Keratinocyte (primary cell): ENCODE measurements around the gene ORC2. TPM values are rescaled to one million over a fixed set of nuclear protein-coding genes. Genes with fewer than 3 reads are reported as not detected.

Experiments used
- DNase-seq: peaks from one replicate; pipeline ENCODE4 v3.0.0-alpha.2; 2011; ENCODE audit warnings: low read depth, missing footprints, low spot score
- FAIRE-seq: peaks from 2 replicates; lab custom pipeline; 2011; peaks lifted over from hg19 to GRCh38; lab: Jason Lieb, UNC
- H2AFZ ChIP-seq: 2 replicates; pipeline ENCODE4 v1.6.0; 2012; ENCODE audit warnings: low read length, control low read depth, inconsistent platforms; ENCODE audit not compliant: control insufficient read depth
- H3K27ac ChIP-seq: 2 replicates; pipeline ENCODE4 v1.5.1; 2011; ENCODE audit warnings: low read length; ENCODE audit not compliant: control insufficient read depth, insufficient read depth
- H3K27me3 ChIP-seq: 3 replicates; pipeline ENCODE4 v1.6.0; 2011; ENCODE audit warnings: low read length; ENCODE audit not compliant: control insufficient read depth, insufficient read depth; ENCODE audit errors: extremely low read depth
- H3K36me3 ChIP-seq, 2 experiments: 2 replicates in 1 of 2; 3 replicates in 1 of 2; pipeline ENCODE4 v1.5.1; 2011; ENCODE audit warnings: low read length in 2 of 2, mild to moderate bottlenecking in 1 of 2; ENCODE audit not compliant: control insufficient read depth in 2 of 2, insufficient read depth in 2 of 2; ENCODE audit errors: extremely low read depth in 1 of 2
- H3K4me1 ChIP-seq: 3 replicates; pipeline ENCODE4 v1.5.1; 2011; ENCODE audit warnings: low read length; ENCODE audit not compliant: control insufficient read depth, insufficient read depth; ENCODE audit errors: extremely low read depth
- H3K4me2 ChIP-seq: 3 replicates; pipeline ENCODE4 v1.6.0; 2011; ENCODE audit warnings: low read depth, low read length; ENCODE audit not compliant: control insufficient read depth, insufficient read depth; ENCODE audit errors: extremely low read depth
- H3K4me3 ChIP-seq, 3 experiments: fragments of 200-600 bp in 1 of 3; sonication (generic) in 1 of 3; 2 replicates in 2 of 3; 3 replicates in 1 of 3; pipeline ENCODE4 v1.5.1; 2011 to 2016; ENCODE audit warnings: low read length in 3 of 3, mild to moderate bottlenecking in 3 of 3, control low read depth in 2 of 3, inconsistent platforms in 1 of 3, low read depth in 1 of 3, mixed read lengths in 1 of 3, mixed run types in 1 of 3, moderate library complexity in 1 of 3; ENCODE audit not compliant: control insufficient read depth in 2 of 3, insufficient read depth in 2 of 3; ENCODE audit errors: extremely low read depth in 1 of 3
- H3K79me2 ChIP-seq: 2 replicates; pipeline ENCODE4 v1.6.0; 2012; ENCODE audit warnings: low read length; ENCODE audit not compliant: control insufficient read depth, insufficient read depth
- H3K9ac ChIP-seq: 3 replicates; pipeline ENCODE4 v1.6.0; 2011; ENCODE audit warnings: low read length; ENCODE audit not compliant: control insufficient read depth, insufficient read depth; ENCODE audit errors: extremely low read depth
- H3K9me1 ChIP-seq: 3 replicates; pipeline ENCODE4 v1.6.0; 2011; ENCODE audit warnings: low read length; ENCODE audit not compliant: control insufficient read depth, insufficient read depth; ENCODE audit errors: extremely low read depth
- H3K9me3 ChIP-seq: 2 replicates; pipeline ENCODE4 v1.5.1; 2012; ENCODE audit warnings: low read depth, low read length; ENCODE audit not compliant: control insufficient read depth
- H4K20me1 ChIP-seq: 3 replicates; pipeline ENCODE4 v1.6.0; 2011; ENCODE audit warnings: low read length; ENCODE audit not compliant: control insufficient read depth, insufficient read depth; ENCODE audit errors: extremely low read depth
- CTCF ChIP-seq, 3 experiments: IDR thresholded peaks in 1 of 3; conservative IDR thresholded peaks in 1 of 3; optimal IDR thresholded peaks in 1 of 3; 2 replicates in 2 of 3; 3 replicates in 1 of 3; pipeline versions ENCODE3 to v1.5.1; 2011; ENCODE audit warnings: low read length in 3 of 3, mild to moderate bottlenecking in 3 of 3, moderate library complexity in 2 of 3, control low read depth in 1 of 3, inconsistent platforms in 1 of 3; ENCODE audit not compliant: insufficient read depth in 2 of 3; ENCODE audit errors: extremely low read depth in 1 of 3
- EZH2 ChIP-seq: IDR thresholded peaks from one replicate; pipeline ENCODE4 v1.6.1; 2012; ENCODE audit warnings: inconsistent platforms, mild to moderate bottlenecking, low read length, moderate library complexity
- dilution Hi-C: fragments of 300-500 bp; cut with MboI; formaldehyde crosslinking; loops from one replicate; pipeline ENCODE4 v1.7.0; 2020; ENCODE audit warnings: low sequenced_read_pairs; ENCODE audit not compliant: extremely low pct_ligation_motif_present
- polyA plus RNA-seq, 5 experiments: library from polyadenylated mRNA; depleted of rRNA in 3 of 5; stranded (reverse) in 3 of 5; stranded (forward) in 1 of 5; unstranded in 1 of 5; fragments of >200 nt; gene quantifications; 1 replicate in 1 of 5; 2 replicates in 3 of 5; 3 replicates in 1 of 5; pipeline versions ENCODE4 v1.2.1 to v1.2.3, GENCODE V29; 2011 to 2012; ENCODE audit warnings: missing spikeins in 2 of 5, low read depth in 1 of 5, low replicate concordance in 1 of 5

The ORC2 gene
- polyA plus RNA-seq, 1 donor (not counting 4 experiments of a cell fraction or from before 2014, with no cell fraction given) = 13.5 TPM

- no peak overlapping the region for H3K27ac ChIP-seq
- H3K9ac ChIP-seq = no peak overlapping the region
- H2AFZ ChIP-seq = no peak overlapping the region
- FAIRE-seq (no peak), DNase-seq (no peak)
- no peaks in the 10 kb centered on the region for H4K20me1 ChIP-seq
- no peaks in the 10 kb centered on the region for H3K27me3 ChIP-seq
- TF ChIP-seq EZH2 (no peak), CTCF (optimal IDR thresholded peaks at IDR 0.05 in 1 of 3, IDR thresholded peaks at IDR 0.05 in 1 of 3, conservative IDR thresholded peaks at IDR 0.05 in 1 of 3; ENCODE audit: extremely low read depth in 1 of 3, insufficient read depth in 2 of 3, low read length in 3 of 3) (no peak)
- no peaks in the 10 kb centered on the region for H3K9me3 ChIP-seq
- H3K36me3 ChIP-seq = peaks cover 8 to 9% of the 10 kb centered on the region in 2 experiments
- no peaks in the 10 kb centered on the region for H3K4me1 ChIP-seq
- no peak overlapping the region for H3K4me2 ChIP-seq
- no peaks in the 10 kb centered on the region for H3K9me1 ChIP-seq
- H3K79me2 ChIP-seq = no peaks in the 10 kb centered on the region
- dilution Hi-C loops = no loop called here
- H3K4me3 ChIP-seq = no peak overlapping the region
Measured at GRCh38 chr2:200987137-200987536, 23.7 kb upstream of the ORC2 start.

GRCh38 chr2:200985799-200986198 is 22.3 kb upstream of the ORC2 start:
- no peak overlapping the region for H2AFZ ChIP-seq
- dilution Hi-C loops = no loop called here
- no peak overlapping the region for H3K4me3 ChIP-seq
- no peaks in the 10 kb centered on the region for H3K4me1 ChIP-seq
- DNase-seq (no peak), FAIRE-seq (no peak)
- H4K20me1 ChIP-seq = no peaks in the 10 kb centered on the region
- H3K4me2 ChIP-seq = no peak overlapping the region
- H3K9ac ChIP-seq = no peak overlapping the region
- H3K79me2 ChIP-seq = no peaks in the 10 kb centered on the region
- no peak for TF ChIP-seq CTCF (optimal IDR thresholded peaks at IDR 0.05 in 1 of 3, IDR thresholded peaks at IDR 0.05 in 1 of 3, conservative IDR thresholded peaks at IDR 0.05 in 1 of 3; ENCODE audit: extremely low read depth in 1 of 3, insufficient read depth in 2 of 3, low read length in 3 of 3)
- no peak for TF ChIP-seq EZH2
- no peak overlapping the region for H3K27ac ChIP-seq
- no peaks in the 10 kb centered on the region for H3K27me3 ChIP-seq
- peaks cover 11 to 12% of the 10 kb centered on the region in 2 experiments for H3K36me3 ChIP-seq
- H3K9me1 ChIP-seq = no peaks in the 10 kb centered on the region
- H3K9me3 ChIP-seq = no peaks in the 10 kb centered on the region
